HG02588 (cell line): ENCODE data around the gene MYO1F.
A peak's percentile ranks its signal among the peaks of the same experiment; 100 is the strongest.
"Not testable (repeated sequence)": the region's sequence is repeated elsewhere in the genome, so short reads cannot be mapped to it uniquely, and the experiment has no call there.

Experiments used
- ATAC-seq: cut with Tn5 transposase; IDR thresholded peaks from one replicate; pipeline ENCODE4 v1.9.1; 2021; ENCODE audit warnings: mild to moderate bottlenecking, moderate library complexity; ENCODE audit not compliant: unreplicated experiment

Gene MYO1F

GRCh38 chr19:8519388-8519787 lies 57.9 kb downstream of the MYO1F start:
- no peak for ATAC-seq

DNA sequence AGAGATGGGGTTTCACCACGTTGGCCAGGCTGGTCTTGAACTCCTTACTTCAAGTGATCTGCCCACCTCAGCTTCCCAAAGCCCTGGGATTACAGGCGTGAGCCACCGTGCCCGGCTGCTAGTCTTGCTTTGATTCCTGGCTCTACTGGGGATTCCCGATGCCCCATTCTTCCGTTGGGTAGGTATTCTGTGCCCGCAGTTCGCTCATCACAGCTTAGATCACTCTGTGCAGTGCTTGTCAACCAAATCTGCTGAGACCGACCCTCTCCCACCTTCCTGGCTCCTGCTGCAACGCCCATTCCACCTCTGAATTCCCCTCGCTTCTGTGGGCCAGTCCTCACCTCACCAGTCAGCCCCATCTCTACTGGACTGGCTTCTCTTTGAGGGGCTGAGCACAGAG lies 58.7 kb downstream of the MYO1F start:
- ATAC-seq = no peak

- no peak for ATAC-seq
These were observed 59.4 kb downstream of the MYO1F start for GRCh38 chr19:8517551-8518442.

- ATAC-seq = no peak
These were observed 61.9 kb downstream of the MYO1F start for GRCh38 chr19:8515317-8515716.

DNA sequence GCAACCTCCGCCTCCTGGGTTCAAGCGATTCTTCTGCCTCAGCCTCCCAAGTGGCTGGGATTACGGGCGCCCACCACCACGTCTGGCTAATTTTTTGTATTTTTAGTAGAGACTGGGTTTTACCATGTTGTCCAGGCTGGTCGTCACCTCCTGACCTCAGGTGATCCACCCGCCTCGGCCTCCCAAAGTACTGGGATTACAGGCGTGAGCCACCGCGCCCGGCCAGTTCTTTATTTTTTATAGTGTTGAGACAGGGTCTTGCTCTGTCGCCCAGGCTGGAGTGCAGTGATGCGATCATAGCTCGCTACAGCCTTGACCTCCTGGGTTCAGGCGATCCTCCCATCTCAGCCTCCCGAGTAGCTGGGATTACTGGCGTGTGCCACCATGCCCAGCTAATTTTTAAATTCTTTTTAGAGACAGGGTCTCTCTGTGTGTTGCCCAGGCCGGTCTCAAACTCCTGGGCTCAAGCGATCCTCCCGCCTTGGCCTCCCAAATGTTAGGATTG lies 62.7 kb downstream of the MYO1F start:
- not testable (repeated sequence) for ATAC-seq

DNA sequence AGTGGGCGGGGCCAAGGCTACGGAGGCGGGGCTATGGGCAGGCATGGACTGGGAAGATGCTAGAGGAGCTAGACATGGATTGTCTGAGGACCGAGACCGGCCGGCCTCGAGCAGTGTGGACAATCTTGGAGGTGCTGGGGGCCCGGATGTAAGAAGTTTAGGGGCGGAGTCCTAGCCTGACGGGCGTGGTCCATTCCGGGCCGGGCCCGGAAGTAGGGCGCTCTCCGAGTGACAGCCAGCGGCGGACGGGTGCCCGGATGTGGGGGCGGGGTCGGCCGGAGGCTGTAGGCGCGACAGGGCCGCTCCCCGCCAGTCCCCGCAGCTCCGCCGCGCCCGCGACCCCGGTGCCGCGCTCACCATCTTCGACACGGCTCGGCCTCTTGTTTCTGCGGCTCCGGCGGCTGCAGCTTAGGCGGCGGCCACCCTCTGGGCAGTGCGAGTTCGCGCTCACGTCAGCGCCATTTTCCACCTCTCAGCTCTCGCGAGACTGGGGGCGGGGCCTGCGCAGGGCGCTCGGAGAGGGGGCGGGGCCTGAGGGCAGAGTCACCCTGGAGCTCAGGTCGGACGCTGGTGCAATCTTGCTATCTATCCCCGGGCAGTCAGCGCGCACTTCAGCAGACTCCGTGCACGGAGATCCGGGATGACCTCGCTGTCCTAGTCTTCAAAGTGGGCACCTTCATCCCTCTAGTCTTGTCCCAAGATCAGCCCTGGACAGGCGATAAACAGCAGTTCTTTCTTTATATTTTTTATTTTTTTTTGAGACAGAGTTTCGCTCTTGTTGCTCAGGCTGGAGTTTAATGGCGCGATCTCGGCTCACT lies 63.3 kb downstream of the MYO1F start, which contains the start of gene ZNF414:
TSS of gene ZNF414 (minus strand) at position 481 of the 818 bp plus-strand sequence. CDS start at position 360, 121 bp downstream.
- ATAC-seq = peak; percentile 80

DNA sequence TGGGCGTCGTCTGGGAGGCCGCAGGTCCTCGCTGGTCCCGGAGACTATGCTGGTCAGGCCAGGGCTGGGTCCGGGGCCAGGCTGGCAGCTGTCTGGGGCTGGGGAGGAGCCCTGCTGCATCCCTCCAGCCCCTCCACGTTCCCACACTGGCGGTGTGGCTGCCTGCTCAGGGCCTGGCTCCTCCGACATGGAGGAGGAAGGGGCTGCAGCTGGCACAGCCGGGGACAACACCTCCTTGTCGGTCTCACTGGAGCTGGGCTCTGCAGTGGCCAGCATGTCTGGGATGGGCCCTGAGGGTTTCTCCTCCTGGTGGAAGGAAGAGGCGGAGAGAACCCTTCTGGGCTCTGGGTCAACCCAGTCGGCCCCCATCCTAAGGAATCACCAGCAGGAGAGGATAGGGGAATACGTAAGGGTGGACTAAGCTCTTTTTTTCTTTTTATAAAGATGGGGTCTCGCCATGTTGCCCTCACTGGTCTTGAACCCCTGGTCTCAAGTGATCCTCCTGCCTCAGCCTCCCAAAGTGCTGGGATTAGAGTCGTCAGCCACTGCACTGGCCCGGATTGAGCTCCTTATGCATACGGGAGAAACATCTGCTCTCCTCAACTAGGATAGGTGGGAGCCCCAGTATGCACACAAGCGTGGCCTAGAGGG lies 64.1 kb downstream of the MYO1F start:
- no peak for ATAC-seq

DNA sequence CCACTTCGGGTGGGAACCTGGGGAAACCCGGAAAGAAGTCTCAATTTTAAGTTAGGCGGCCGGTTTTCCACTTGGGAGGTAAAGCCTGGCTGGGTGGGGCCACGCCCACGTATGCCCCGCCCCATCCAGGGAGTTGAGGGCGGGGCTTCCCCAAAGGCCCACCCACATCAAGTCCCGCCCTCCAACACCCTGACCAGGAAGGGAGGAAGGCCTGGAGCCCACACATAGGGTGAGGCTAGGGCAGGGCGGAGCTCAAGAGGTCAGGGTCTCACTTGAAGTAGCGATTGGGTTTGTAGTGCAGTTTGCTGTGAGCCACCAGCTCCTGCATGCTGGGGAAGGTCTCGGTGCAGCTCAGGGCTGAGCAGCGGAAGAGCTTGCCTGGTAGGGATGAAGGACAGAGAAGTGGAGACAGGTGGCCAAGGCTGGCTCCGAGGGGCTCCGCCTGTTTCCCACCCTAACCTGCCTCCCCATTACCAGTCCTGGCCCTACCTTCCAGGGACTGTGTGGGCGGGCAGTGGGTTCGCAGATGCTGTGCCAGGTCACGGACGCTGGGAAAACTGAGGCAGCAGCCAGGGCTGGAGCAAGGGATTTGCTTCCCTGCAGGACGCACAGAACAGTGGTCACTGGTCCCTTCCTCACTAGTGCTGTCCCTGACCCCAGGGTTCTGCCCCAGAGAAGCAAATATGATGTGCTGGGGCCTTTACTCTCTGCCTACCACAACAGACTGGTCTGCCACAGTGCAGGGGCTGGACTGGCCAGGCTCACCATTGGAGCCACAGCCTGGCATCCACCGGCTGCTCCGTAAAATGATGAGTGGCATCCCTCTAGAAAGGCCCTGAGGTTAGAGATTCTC lies 64.9 kb downstream of the MYO1F start:
- ATAC-seq = no peak

GRCh38 chr19:8511573-8512101 lies 65.6 kb downstream of the MYO1F start:
- ATAC-seq = no peak

GRCh38 chr19:8510589-8511115 lies 66.6 kb downstream of the MYO1F start:
- no peak for ATAC-seq

DNA sequence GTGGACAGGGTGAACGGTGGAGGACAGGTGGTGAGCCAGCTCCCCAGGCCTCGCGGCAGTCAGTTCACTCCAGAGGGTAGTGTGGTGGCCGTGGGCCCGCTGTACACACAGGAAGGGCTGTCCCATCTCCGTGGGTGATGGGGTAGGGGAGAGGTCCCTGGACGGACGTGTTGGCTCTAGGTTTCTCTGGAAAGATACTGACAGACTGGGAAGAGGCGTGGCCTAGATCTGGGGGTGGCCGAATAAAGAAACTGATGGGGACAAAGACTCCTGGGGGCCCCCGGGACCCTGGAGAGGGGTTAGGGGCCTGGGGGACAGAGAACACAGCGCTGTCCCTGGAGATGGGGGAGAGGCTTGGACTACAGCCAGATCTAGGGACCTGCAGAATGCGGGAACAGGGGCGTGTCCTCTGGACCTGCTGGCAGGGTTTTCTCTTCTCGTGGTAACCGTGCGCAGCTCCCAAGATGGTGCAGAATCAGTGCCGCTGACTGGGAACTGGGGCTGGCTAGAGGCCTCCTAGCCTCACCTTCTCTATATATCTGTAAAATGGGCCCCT lies 70.8 kb downstream of the MYO1F start:
- no peak for ATAC-seq

- ATAC-seq = no peak
These were observed 71.4 kb downstream of the MYO1F start for GRCh38 chr19:8505680-8506401.

DNA sequence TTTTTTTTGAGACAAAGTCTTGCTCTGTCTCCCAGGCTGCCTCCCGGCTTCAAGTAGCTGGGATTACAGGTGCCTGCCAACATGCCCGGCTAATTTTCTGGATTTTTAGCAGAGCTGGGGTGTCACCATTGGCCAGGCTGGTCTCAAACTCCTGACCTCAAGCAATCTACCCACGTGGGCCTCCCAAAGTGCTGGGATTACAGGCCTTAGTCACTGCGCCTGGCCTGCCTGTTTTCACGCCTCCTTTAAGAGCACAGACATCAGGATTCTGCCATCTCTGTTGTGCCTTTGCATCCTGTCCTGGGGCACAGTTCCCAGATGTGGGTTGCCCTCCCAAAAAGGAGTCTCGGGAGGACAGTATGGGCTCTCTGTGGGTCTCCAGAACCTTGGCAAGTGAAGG lies 72.3 kb downstream of the MYO1F start:
- ATAC-seq = no peak

DNA sequence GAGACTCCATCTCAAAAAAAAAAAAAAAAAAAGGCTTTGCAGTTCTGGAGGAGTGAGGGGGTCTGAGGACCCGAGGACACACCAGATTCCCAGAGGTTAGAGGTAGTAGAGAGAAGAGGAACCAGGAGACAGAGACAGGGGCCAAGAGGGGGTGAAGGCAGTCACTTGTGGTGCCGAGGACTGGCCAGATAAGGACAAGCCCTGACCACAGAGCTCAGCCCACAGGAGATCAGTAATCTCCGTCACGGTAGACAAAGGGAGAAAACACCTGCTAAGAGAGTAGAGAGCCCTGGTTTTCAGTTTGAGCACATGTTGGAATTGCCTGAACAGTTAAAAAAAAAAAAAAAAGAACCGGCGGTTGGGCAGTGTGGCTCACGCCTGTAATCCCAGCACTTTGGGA lies 73.1 kb downstream of the MYO1F start:
- no peak for ATAC-seq

- no peak for ATAC-seq
These were observed 73.7 kb downstream of the MYO1F start for GRCh38 chr19:8503510-8503909.

- ATAC-seq = no peak
These were observed 75.3 kb downstream of the MYO1F start for GRCh38 chr19:8501981-8502380.

GRCh38 chr19:8501516-8501915 lies 75.7 kb downstream of the MYO1F start:
- ATAC-seq = no peak

DNA sequence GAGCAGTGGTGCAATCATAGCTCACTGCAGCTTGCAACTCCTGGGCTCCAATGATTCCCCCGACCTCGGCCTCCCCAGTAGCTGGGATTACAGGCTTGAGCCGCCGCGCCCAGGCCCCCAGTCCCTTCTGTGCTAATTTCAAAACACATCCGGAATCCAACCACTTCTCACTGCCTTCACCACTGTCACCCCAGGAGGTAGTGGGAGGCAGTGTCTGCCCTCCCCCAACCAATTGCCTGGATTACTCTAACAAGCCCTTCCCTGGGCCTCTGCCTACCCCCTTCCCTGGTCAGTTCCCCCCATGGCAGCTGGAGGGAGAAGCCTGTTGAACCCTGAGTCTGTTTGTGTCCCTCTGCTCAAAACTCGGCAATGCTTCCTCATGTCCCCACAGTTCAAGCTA lies 77.1 kb downstream of the MYO1F start:
- no peak for ATAC-seq
